Liver (tissue), 9 donors: ENCODE data around the gene GON4L. TPM values are rescaled to one million over a fixed set of nuclear protein-coding genes. Genes with fewer than 3 reads are reported as not detected.

ENCODE experiments used
- DNase-seq: peaks from one replicate; pipeline ENCODE4 v3.0.0-alpha.2; 2017; ENCODE audit warnings: low spot score
- H3K27ac ChIP-seq, 2 donors: one replicate each; pipeline ENCODE4 v1.7.0; 2013; ENCODE audit warnings: inconsistent platforms in 2 of 2, low read length in 2 of 2, control low read depth in 1 of 2, low read depth in 1 of 2, mild to moderate bottlenecking in 1 of 2
- H3K27me3 ChIP-seq, 4 donors: one replicate each; pipeline versions ENCODE4 v1.6.1 to v1.7.0; 2013; ENCODE audit warnings: low read length in 3 of 4, inconsistent platforms in 1 of 4, mild to moderate bottlenecking in 1 of 4, moderate library complexity in 1 of 4; ENCODE audit not compliant: control insufficient read depth in 4 of 4, insufficient read depth in 4 of 4
- H3K36me3 ChIP-seq, 4 donors: one replicate each; pipeline versions ENCODE4 v1.6.1 to v1.7.0; 2013; ENCODE audit warnings: low read length in 3 of 4, mild to moderate bottlenecking in 3 of 4, low read depth in 1 of 4, moderate library complexity in 1 of 4; ENCODE audit not compliant: control insufficient read depth in 4 of 4, insufficient read depth in 3 of 4
- H3K4me1 ChIP-seq, 4 donors: one replicate each; pipeline versions ENCODE4 v1.6.1 to v1.7.0; 2013; ENCODE audit warnings: low read length in 3 of 4, mild to moderate bottlenecking in 3 of 4, moderate library complexity in 1 of 4; ENCODE audit not compliant: control insufficient read depth in 4 of 4, insufficient read depth in 4 of 4
- H3K4me3 ChIP-seq, 3 donors: one replicate each; pipeline versions ENCODE4 v1.6.1 to v1.7.0; 2013; ENCODE audit warnings: low read length in 3 of 3, control low read depth in 1 of 3, low read depth in 1 of 3, mild to moderate bottlenecking in 1 of 3
- H3K9ac ChIP-seq, 2 donors: one replicate each; pipeline ENCODE4 v1.7.0; 2013; ENCODE audit warnings: low read length in 2 of 2, mild to moderate bottlenecking in 2 of 2, moderate library complexity in 2 of 2, control low read depth in 1 of 2, low read depth in 1 of 2
- H3K9me3 ChIP-seq, 4 donors: one replicate each; pipeline versions ENCODE4 v1.6.1 to v1.7.0; 2013; ENCODE audit warnings: low read length in 3 of 4; ENCODE audit not compliant: control insufficient read depth in 4 of 4
- EGR1 ChIP-seq, 2 donors: IDR thresholded peaks; 2 replicates each; pipeline ENCODE4 v1.6.1; 2016 to 2018; ENCODE audit warnings: antibody characterized with exemption in 2 of 2, low read depth in 2 of 2
- FOXA1 ChIP-seq: IDR thresholded peaks from 2 replicates; pipeline ENCODE4 v1.6.1; 2016; ENCODE audit warnings: antibody characterized with exemption
- FOXA2 ChIP-seq: IDR thresholded peaks from 2 replicates; pipeline ENCODE4 v1.6.1; 2016; ENCODE audit warnings: antibody characterized with exemption
- HNF4A ChIP-seq, 2 donors: conservative IDR thresholded peaks; 2 replicates each; pipeline ENCODE4 v1.6.1; 2016; ENCODE audit warnings: antibody characterized with exemption in 2 of 2, mild to moderate bottlenecking in 2 of 2
- HNF4G ChIP-seq: IDR thresholded peaks from 2 replicates; pipeline ENCODE4 v1.6.1; 2016; ENCODE audit warnings: antibody characterized with exemption
- JUND ChIP-seq, 2 donors: IDR thresholded peaks; 2 replicates each; pipeline ENCODE4 v1.6.1; 2016; ENCODE audit warnings: antibody characterized with exemption in 2 of 2
- NR2F2 ChIP-seq: IDR thresholded peaks from 2 replicates; pipeline ENCODE4 v1.6.1; 2016; ENCODE audit warnings: antibody characterized with exemption
- RAD21 ChIP-seq, 2 donors: IDR thresholded peaks; 2 replicates each; pipeline ENCODE4 v1.6.1; 2016; ENCODE audit warnings: antibody characterized with exemption in 2 of 2, mild to moderate bottlenecking in 2 of 2
- RXRA ChIP-seq, 2 donors: IDR thresholded peaks; 2 replicates each; pipeline ENCODE4 v1.6.1; 2017 to 2018; ENCODE audit warnings: antibody characterized with exemption in 2 of 2, mild to moderate bottlenecking in 1 of 2
- SP1 ChIP-seq: IDR thresholded peaks from 2 replicates; pipeline ENCODE4 v1.6.1; 2018; ENCODE audit warnings: antibody characterized with exemption, mild to moderate bottlenecking
- TAF1 ChIP-seq: conservative IDR thresholded peaks from 2 replicates; pipeline ENCODE4 v1.6.1; 2016; ENCODE audit warnings: antibody characterized with exemption, mild to moderate bottlenecking
- YY1 ChIP-seq: IDR thresholded peaks from 2 replicates; pipeline ENCODE4 v1.6.1; 2016; ENCODE audit warnings: antibody characterized with exemption, mild to moderate bottlenecking
- WGBS: extraction: QIAGEN DNeasy Blood & Tissue Kit; methylation state at CpG from one replicate; pipeline ENCODE4 v1.1.7; 2013; 5-methylcytosine and 5-hydroxymethylcytosine counted together
- polyA plus RNA-seq, 2 donors: library from polyadenylated mRNA; stranded (reverse) in 1 of 2; unstranded in 1 of 2; fragments of 200-250 nt in 1 of 2; fragments of >200 nt in 1 of 2; fragmentation: Nextera tagmentation in 1 of 2; extraction: Ambion mirVana in 1 of 2; gene quantifications; one replicate each; pipeline versions ENCODE4 v1.2.1 to v1.2.3, GENCODE V29; 2013 to 2015
- total RNA-seq, 2 donors: library from RNA; depleted of rRNA; stranded (reverse); fragments of >200 nt; gene quantifications; one replicate each; pipeline ENCODE4 v1.2.3, GENCODE V29; 2014
- TF ChIP-seq, protein P1 (sequence below): IDR thresholded peaks from 2 replicates; pipeline ENCODE4 v1.6.1; 2016; ENCODE audit warnings: antibody characterized with exemption
- TF ChIP-seq, protein P2 (sequence below): IDR thresholded peaks from 2 replicates; pipeline ENCODE4 v1.6.1; 2016; ENCODE audit warnings: antibody characterized with exemption
- TF ChIP-seq, protein P3 (sequence below): fragments of 150-350 bp; IDR thresholded peaks from 2 replicates; pipeline ENCODE4 v1.5.1; 2017; ENCODE audit warnings: improper control_type of control experiment, low read depth, low read length; ENCODE audit not compliant: missing input control
- TF ChIP-seq, protein P4 (sequence below): IDR thresholded peaks from 2 replicates; pipeline ENCODE4 v1.6.1; 2016; ENCODE audit warnings: antibody characterized with exemption
- TF ChIP-seq, protein P5 (sequence below): IDR thresholded peaks from 2 replicates; pipeline ENCODE4 v1.6.1; 2016; ENCODE audit warnings: antibody characterized with exemption, mild to moderate bottlenecking
- donor health status: healthy.
- donor health status: healthy.
- donor health status: healthy.
- donor health status: healthy.
- donor health status: healthy.

The GON4L gene
- total and polyA plus RNA-seq, 4 donors: 5.7 to 26.2 (median 15.7) TPM

DNA sequence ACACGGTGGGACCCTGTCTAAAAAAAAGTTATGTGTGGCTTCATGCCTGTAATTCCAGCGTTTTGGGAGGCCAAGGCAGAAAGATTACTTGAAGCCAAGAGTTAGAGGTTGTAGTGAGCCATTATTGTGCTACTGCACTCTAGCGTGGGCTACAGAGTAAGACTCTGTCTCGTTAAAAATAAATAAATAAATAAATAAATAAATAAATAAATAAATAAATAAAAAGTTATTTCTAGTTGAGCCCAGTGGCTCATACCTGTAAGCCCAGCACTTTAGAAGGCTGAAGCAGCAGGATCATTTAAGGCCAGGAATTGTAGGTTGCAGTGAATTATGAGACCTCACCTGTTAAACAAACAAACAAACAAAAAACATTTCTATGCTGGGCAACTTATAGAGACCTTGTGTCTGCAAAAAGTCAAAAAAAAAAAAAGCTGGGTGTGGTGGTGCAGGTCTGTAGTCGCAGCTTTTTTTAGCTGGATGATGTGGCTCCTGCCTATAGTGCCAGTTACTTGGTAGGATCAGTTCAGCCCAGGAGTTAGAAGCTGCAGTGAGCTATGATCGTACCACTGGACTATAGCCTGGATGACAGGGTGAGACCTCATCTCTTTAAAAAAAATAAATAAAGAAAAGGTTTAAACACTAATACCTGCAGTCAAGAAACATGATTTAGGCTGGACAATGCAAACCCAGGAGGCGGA, 25.6 kb downstream of the GON4L start:
- H3K27ac ChIP-seq: no peak overlapping the region
- DNase-seq: no peak
- peaks cover 0 to 1% (median 0%) of the 10 kb centered on the region in 4 donors for H3K4me1 ChIP-seq
- no peaks in the 10 kb centered on the region for H3K27me3 ChIP-seq
- TF ChIP-seq, protein P1, sequence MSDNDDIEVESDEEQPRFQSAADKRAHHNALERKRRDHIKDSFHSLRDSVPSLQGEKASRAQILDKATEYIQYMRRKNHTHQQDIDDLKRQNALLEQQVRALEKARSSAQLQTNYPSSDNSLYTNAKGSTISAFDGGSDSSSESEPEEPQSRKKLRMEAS: no peak
- TF ChIP-seq, protein P2, sequence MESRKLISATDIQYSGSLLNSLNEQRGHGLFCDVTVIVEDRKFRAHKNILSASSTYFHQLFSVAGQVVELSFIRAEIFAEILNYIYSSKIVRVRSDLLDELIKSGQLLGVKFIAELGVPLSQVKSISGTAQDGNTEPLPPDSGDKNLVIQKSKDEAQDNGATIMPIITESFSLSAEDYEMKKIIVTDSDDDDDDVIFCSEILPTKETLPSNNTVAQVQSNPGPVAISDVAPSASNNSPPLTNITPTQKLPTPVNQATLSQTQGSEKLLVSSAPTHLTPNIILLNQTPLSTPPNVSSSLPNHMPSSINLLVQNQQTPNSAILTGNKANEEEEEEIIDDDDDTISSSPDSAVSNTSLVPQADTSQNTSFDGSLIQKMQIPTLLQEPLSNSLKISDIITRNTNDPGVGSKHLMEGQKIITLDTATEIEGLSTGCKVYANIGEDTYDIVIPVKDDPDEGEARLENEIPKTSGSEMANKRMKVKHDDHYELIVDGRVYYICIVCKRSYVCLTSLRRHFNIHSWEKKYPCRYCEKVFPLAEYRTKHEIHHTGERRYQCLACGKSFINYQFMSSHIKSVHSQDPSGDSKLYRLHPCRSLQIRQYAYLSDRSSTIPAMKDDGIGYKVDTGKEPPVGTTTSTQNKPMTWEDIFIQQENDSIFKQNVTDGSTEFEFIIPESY: no peak
- no peak for TF ChIP-seq HNF4G
- no peak for TF ChIP-seq TAF1
- no peak for TF ChIP-seq JUND (IDR thresholded peaks at IDR 0.05)
- TF ChIP-seq FOXA2: no peak
- no peak for TF ChIP-seq EGR1 (IDR thresholded peaks at IDR 0.05; ENCODE audit: low read depth in 2 of 2)
- no peak for TF ChIP-seq SP1
- TF ChIP-seq, protein P3, sequence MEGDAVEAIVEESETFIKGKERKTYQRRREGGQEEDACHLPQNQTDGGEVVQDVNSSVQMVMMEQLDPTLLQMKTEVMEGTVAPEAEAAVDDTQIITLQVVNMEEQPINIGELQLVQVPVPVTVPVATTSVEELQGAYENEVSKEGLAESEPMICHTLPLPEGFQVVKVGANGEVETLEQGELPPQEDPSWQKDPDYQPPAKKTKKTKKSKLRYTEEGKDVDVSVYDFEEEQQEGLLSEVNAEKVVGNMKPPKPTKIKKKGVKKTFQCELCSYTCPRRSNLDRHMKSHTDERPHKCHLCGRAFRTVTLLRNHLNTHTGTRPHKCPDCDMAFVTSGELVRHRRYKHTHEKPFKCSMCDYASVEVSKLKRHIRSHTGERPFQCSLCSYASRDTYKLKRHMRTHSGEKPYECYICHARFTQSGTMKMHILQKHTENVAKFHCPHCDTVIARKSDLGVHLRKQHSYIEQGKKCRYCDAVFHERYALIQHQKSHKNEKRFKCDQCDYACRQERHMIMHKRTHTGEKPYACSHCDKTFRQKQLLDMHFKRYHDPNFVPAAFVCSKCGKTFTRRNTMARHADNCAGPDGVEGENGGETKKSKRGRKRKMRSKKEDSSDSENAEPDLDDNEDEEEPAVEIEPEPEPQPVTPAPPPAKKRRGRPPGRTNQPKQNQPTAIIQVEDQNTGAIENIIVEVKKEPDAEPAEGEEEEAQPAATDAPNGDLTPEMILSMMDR: no peak
- TF ChIP-seq, protein P4, sequence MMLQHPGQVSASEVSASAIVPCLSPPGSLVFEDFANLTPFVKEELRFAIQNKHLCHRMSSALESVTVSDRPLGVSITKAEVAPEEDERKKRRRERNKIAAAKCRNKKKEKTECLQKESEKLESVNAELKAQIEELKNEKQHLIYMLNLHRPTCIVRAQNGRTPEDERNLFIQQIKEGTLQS: no peak
- no peak for TF ChIP-seq HNF4A (conservative IDR thresholded peaks at IDR 0.05)
- H3K36me3 ChIP-seq: peaks cover 2 to 4% (median 4%) of the 10 kb centered on the region in 4 donors
- WGBS: 97% methylated on average over 7 of the region's 7 CpGs
- no peaks in the 10 kb centered on the region for H3K9me3 ChIP-seq
- no peak overlapping the region for H3K4me3 ChIP-seq
- H3K9ac ChIP-seq: no peak overlapping the region

DNA sequence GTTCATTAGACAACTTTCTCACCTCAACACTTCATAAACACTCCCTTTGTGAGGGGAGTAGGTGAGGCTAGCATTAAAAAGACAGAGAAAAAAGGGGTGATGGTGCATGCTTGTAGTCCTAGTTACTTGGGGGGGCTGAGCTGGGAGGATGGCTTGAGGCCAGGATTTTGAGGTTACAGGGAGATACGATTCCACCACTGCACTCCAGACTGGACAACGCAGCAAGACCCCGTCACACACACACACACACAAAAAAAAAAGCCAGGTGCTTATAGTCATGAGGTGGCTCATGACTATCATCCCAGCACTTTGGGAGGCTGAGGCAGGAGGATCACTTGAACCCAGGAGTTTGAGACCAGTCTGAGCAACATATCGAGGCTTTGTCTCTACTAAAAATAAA, 29.6 kb downstream of the GON4L start:
- Histone ChIP-seq H3K36me3 (peaks cover 2 to 25% (median 16%) of the 10 kb centered on the region in 4 donors), H3K27ac (no peak overlapping the region), H3K4me3 (no peak overlapping the region), H3K9ac (no peak overlapping the region), H3K4me1 (peaks cover 0 to 1% (median 0%) of the 10 kb centered on the region in 4 donors), H3K27me3 (no peaks in the 10 kb centered on the region), H3K9me3 (no peaks in the 10 kb centered on the region)
- DNase-seq: no peak
- 93% methylated on average over 4 of the region's 4 CpGs for WGBS
- no peak for TF ChIP-seq SP1
- TF ChIP-seq JUND (IDR thresholded peaks at IDR 0.05): no peak
- TF ChIP-seq, protein P4: no peak
- TF ChIP-seq, protein P2: no peak
- TF ChIP-seq, protein P3: no peak
- TF ChIP-seq RAD21 (IDR thresholded peaks at IDR 0.05): no peak
- no peak for TF ChIP-seq NR2F2
- TF ChIP-seq HNF4G: no peak
- TF ChIP-seq, protein P1: no peak
- TF ChIP-seq EGR1 (IDR thresholded peaks at IDR 0.05; ENCODE audit: low read depth in 2 of 2): no peak
- TF ChIP-seq FOXA1: no peak
- TF ChIP-seq, protein P5, sequence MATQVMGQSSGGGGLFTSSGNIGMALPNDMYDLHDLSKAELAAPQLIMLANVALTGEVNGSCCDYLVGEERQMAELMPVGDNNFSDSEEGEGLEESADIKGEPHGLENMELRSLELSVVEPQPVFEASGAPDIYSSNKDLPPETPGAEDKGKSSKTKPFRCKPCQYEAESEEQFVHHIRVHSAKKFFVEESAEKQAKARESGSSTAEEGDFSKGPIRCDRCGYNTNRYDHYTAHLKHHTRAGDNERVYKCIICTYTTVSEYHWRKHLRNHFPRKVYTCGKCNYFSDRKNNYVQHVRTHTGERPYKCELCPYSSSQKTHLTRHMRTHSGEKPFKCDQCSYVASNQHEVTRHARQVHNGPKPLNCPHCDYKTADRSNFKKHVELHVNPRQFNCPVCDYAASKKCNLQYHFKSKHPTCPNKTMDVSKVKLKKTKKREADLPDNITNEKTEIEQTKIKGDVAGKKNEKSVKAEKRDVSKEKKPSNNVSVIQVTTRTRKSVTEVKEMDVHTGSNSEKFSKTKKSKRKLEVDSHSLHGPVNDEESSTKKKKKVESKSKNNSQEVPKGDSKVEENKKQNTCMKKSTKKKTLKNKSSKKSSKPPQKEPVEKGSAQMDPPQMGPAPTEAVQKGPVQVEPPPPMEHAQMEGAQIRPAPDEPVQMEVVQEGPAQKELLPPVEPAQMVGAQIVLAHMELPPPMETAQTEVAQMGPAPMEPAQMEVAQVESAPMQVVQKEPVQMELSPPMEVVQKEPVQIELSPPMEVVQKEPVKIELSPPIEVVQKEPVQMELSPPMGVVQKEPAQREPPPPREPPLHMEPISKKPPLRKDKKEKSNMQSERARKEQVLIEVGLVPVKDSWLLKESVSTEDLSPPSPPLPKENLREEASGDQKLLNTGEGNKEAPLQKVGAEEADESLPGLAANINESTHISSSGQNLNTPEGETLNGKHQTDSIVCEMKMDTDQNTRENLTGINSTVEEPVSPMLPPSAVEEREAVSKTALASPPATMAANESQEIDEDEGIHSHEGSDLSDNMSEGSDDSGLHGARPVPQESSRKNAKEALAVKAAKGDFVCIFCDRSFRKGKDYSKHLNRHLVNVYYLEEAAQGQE: no peak
- no peak for TF ChIP-seq FOXA2
- no peak for TF ChIP-seq TAF1
- TF ChIP-seq RXRA (IDR thresholded peaks at IDR 0.05): no peak
- TF ChIP-seq YY1: no peak
- TF ChIP-seq HNF4A (conservative IDR thresholded peaks at IDR 0.05): no peak
